H9 (cell line): ENCODE results near the gene JSRP1. TPM values are rescaled to one million over a fixed set of nuclear protein-coding genes. Genes with fewer than 3 reads are reported as not detected.

Experiments used
- DNase-seq: peaks from one replicate; pipeline ENCODE4 v3.0.0-alpha.2; 2017
- H2AFZ ChIP-seq: one replicate; pipeline ENCODE4 v1.6.1; 2013; ENCODE audit warnings: mild to moderate bottlenecking, low read length, control low read depth, moderate library complexity
- H2AK5ac ChIP-seq: 2 replicates; pipeline ENCODE4 v1.6.1; 2013; ENCODE audit warnings: low read length, control low read depth, mixed read lengths; ENCODE audit not compliant: insufficient read length
- H2BK120ac ChIP-seq: one replicate; pipeline ENCODE4 v1.6.1; 2013; ENCODE audit warnings: low read depth, mild to moderate bottlenecking, low read length, control low read depth, inconsistent platforms; ENCODE audit not compliant: poor library complexity, severe bottlenecking
- H2BK12ac ChIP-seq: 2 replicates; pipeline ENCODE4 v1.6.1; 2013; ENCODE audit warnings: low read length, control low read depth, mixed read lengths, low read depth; ENCODE audit not compliant: insufficient read length
- H2BK15ac ChIP-seq: 2 replicates; pipeline ENCODE4 v1.6.1; 2013; ENCODE audit warnings: low read depth, low read length, control low read depth
- H2BK20ac ChIP-seq: one replicate; pipeline ENCODE4 v1.6.1; 2013; ENCODE audit warnings: low read depth, mild to moderate bottlenecking, low read length, control low read depth, inconsistent platforms; ENCODE audit not compliant: poor library complexity, severe bottlenecking
- H2BK5ac ChIP-seq: 2 replicates; pipeline ENCODE4 v1.6.1; 2013; ENCODE audit warnings: low read length, control low read depth, mixed read lengths; ENCODE audit not compliant: insufficient read length
- H3K14ac ChIP-seq: 2 replicates; pipeline ENCODE4 v1.6.1; 2013; ENCODE audit warnings: low read length, control low read depth; ENCODE audit not compliant: insufficient read depth
- H3K18ac ChIP-seq: 2 replicates; pipeline ENCODE4 v1.6.1; 2013; ENCODE audit warnings: low read depth, mild to moderate bottlenecking, mixed read lengths, low read length, control low read depth; ENCODE audit not compliant: insufficient read length
- H3K23ac ChIP-seq: 2 replicates; pipeline ENCODE4 v1.6.1; 2013; ENCODE audit warnings: low read length, control low read depth, mixed read lengths, low read depth; ENCODE audit not compliant: insufficient read length
- H3K23me2 ChIP-seq: 2 replicates; pipeline ENCODE4 v1.6.1; 2013; ENCODE audit warnings: low read depth, mild to moderate bottlenecking, mixed read lengths, low read length, control low read depth; ENCODE audit not compliant: insufficient read length, poor library complexity, severe bottlenecking
- H3K27ac ChIP-seq: 2 replicates; pipeline ENCODE4 v1.5.1; 2013; ENCODE audit warnings: low read length, control low read depth, mixed read lengths, low read depth; ENCODE audit not compliant: insufficient read length
- H3K27me3 ChIP-seq: 2 replicates; pipeline ENCODE4 v1.6.1; 2013; ENCODE audit warnings: low read length, control low read depth, inconsistent platforms; ENCODE audit not compliant: insufficient read depth
- H3K4ac ChIP-seq: 2 replicates; pipeline ENCODE4 v1.6.1; 2013; ENCODE audit warnings: low read depth, mild to moderate bottlenecking, control low read depth, inconsistent platforms, low read length, moderate library complexity
- H3K4me1 ChIP-seq: 2 replicates; pipeline ENCODE4 v1.6.1; 2013; ENCODE audit warnings: low read length, control low read depth, inconsistent platforms; ENCODE audit not compliant: insufficient read depth
- H3K4me2 ChIP-seq: 2 replicates; pipeline ENCODE4 v1.6.1; 2013; ENCODE audit warnings: low read length, control low read depth, mixed read lengths; ENCODE audit not compliant: insufficient read length, insufficient read depth
- H3K56ac ChIP-seq: 2 replicates; pipeline ENCODE4 v1.6.1; 2013; ENCODE audit warnings: low read depth, mild to moderate bottlenecking, mixed read lengths, low read length, control low read depth; ENCODE audit not compliant: insufficient read length
- H3K79me1 ChIP-seq: 2 replicates; pipeline ENCODE4 v1.6.1; 2013; ENCODE audit warnings: low read depth, mild to moderate bottlenecking, moderate library complexity, low read length, control low read depth, inconsistent platforms; ENCODE audit not compliant: insufficient read depth, poor library complexity, severe bottlenecking
- H3K79me2 ChIP-seq: 2 replicates; pipeline ENCODE4 v1.6.1; 2013; ENCODE audit warnings: low read length, control low read depth, inconsistent platforms; ENCODE audit not compliant: insufficient read depth
- H3K9ac ChIP-seq: 2 replicates; pipeline ENCODE4 v1.6.1; 2013; ENCODE audit warnings: low read length, control low read depth, mixed read lengths; ENCODE audit not compliant: insufficient read length; ENCODE audit errors: extremely low read depth
- H3K9me3 ChIP-seq: one replicate; pipeline ENCODE4 v1.6.1; 2013; ENCODE audit warnings: low read depth, low read length, inconsistent platforms; ENCODE audit not compliant: control insufficient read depth
- H3T11ph ChIP-seq: one replicate; pipeline ENCODE4 v1.6.1; 2013; ENCODE audit warnings: mild to moderate bottlenecking, low read length, control low read depth, inconsistent platforms
- H4K20me1 ChIP-seq: one replicate; pipeline ENCODE4 v1.6.1; 2013; ENCODE audit not compliant: control insufficient read depth, insufficient read length, insufficient read depth
- H4K5ac ChIP-seq: 2 replicates; pipeline ENCODE4 v1.6.1; 2013; ENCODE audit warnings: low read depth, mild to moderate bottlenecking, mixed read lengths, low read length, control low read depth; ENCODE audit not compliant: insufficient read length
- H4K8ac ChIP-seq: replicated peaks from 2 replicates; pipeline ENCODE4 v1.6.1; 2013; ENCODE audit warnings: low read length, control low read depth, mixed read lengths, low read depth; ENCODE audit not compliant: insufficient read length
- H4K91ac ChIP-seq: 2 replicates; pipeline ENCODE4 v1.6.1; 2013; ENCODE audit warnings: low read depth, mild to moderate bottlenecking, moderate library complexity, mixed read lengths, low read length, control low read depth; ENCODE audit not compliant: insufficient read length
- H3K27ac Mint-ChIP-seq, 3 experiments: 2 replicates in 2 of 3; 3 replicates in 1 of 3; pipeline ENCODE4 v1.8.0; 2020 to 2021; ENCODE audit warnings: mixed read lengths in 3 of 3, mild to moderate bottlenecking in 1 of 3, moderate library complexity in 1 of 3
- H3K27me3 Mint-ChIP-seq: 2 replicates; pipeline ENCODE4 v1.8.0; 2021; ENCODE audit warnings: low read depth, mild to moderate bottlenecking, moderate library complexity, mixed read lengths
- H3K36me3 Mint-ChIP-seq, 3 experiments: 2 replicates in 2 of 3; 3 replicates in 1 of 3; pipeline ENCODE4 v1.8.0; 2020 to 2021; ENCODE audit warnings: low read depth in 3 of 3, mixed read lengths in 3 of 3; ENCODE audit not compliant: insufficient read depth in 1 of 3
- H3K4me1 Mint-ChIP-seq, 2 experiments: 2 replicates each; pipeline ENCODE4 v1.8.0; 2020; ENCODE audit warnings: mixed read lengths in 2 of 2
- H3K4me3 Mint-ChIP-seq, 2 experiments: 2 replicates in 1 of 2; 3 replicates in 1 of 2; pipeline ENCODE4 v1.8.0; 2020 to 2021; ENCODE audit warnings: mild to moderate bottlenecking in 2 of 2, mixed read lengths in 2 of 2, moderate library complexity in 1 of 2
- H3K9me3 Mint-ChIP-seq, 2 experiments: 2 replicates in 1 of 2; 3 replicates in 1 of 2; pipeline ENCODE4 v1.8.0; 2020; ENCODE audit warnings: mild to moderate bottlenecking in 2 of 2, mixed read lengths in 2 of 2, moderate library complexity in 1 of 2
- CTCF ChIP-seq: fragments of 200-600 bp; sonication (generic); conservative IDR thresholded peaks from 3 replicates; pipeline ENCODE4 v1.8.0; 2021; ENCODE audit warnings: antibody characterized with exemption, mild to moderate bottlenecking
- WGBS: extraction: QIAGEN DNeasy Blood & Tissue Kit; methylation state at CpG from one replicate; pipeline ENCODE4 v1.1.7; 2013; ENCODE audit warnings: missing lambda C conversion rate, low lambda C conversion rate, mixed read lengths; ENCODE audit not compliant: insufficient read length; ENCODE audit errors: extremely low coverage; 5-methylcytosine and 5-hydroxymethylcytosine counted together
- total RNA-seq: library from RNA; stranded (reverse); gene quantifications from 2 replicates; pipeline ENCODE4 v1.2.1, GENCODE V29; 2021

Gene JSRP1
- total RNA-seq, 1 experiment from 2014 or later, result 0.90 TPM

DNA sequence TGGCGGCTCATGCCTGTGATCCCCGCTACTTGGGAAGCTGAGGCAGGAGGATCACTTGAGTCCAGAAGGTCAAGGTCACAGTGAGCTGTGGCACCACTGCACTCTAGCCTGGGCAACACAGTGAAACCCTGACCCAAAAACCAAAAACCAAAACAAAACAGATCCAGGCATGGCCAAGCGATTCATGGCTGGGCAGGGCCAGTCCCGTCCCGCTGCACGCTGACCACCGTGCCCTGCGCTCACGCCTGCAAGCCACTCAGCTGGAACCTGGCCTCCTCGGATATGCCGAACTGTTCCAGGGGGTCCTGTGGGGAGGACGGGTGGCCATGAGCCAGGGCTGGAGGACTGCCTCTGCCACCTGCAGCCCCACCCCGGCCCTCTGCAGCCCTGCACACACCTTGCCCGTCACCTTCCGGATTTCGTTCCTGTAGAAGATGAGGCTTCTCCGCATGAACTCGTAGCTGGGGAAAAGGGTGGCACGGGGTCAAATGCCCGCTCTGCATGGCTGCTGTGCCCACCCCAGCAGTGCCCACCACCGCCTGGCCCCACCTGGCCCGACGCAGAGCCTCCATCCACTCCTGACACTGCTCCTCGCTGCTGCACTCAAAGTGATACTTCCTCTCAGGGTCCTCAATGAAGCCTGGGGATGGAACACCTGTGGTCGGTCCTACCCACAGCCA, 22.5 kb downstream of the JSRP1 start:
- Histone ChIP-seq H3T11ph (no peak overlapping the region), H2BK12ac (no peak overlapping the region), H4K91ac (no peak overlapping the region), H3K27me3 (no peaks in the 10 kb centered on the region), H2AFZ (no peak overlapping the region), H3K14ac (no peak overlapping the region; the same call in 1 of the 2 replicates), H3K27ac (no peak overlapping the region), H3K4me2 (no peak overlapping the region), H4K8ac (no peak overlapping the region), H3K23me2 (peaks cover 9% of the 10 kb centered on the region), H4K20me1 (no peaks in the 10 kb centered on the region), H3K9ac (no peak overlapping the region), H2BK5ac (no peak overlapping the region), H2AK5ac (no peak overlapping the region), H3K79me1 (no peaks in the 10 kb centered on the region), H2BK15ac (no peak overlapping the region), H3K4me1 (peaks cover 4% of the 10 kb centered on the region; the same call in 1 of the 2 replicates), H2BK20ac (no peak overlapping the region), H3K18ac (no peak overlapping the region), H3K56ac (no peak overlapping the region), H3K4ac (no peak overlapping the region), H3K9me3 (no peaks in the 10 kb centered on the region), H4K5ac (no peak overlapping the region), H3K23ac (no peak overlapping the region), H3K79me2 (peaks cover 17% of the 10 kb centered on the region), H2BK120ac (no peak overlapping the region)
- Mint-ChIP-seq H3K4me1 (peaks cover 19 to 24% of the 10 kb centered on the region in 2 experiments), H3K36me3 (peaks cover 16 to 59% (median 42%) of the 10 kb centered on the region in 3 experiments), H3K9me3 (peaks cover 0 to 3% of the 10 kb centered on the region in 2 experiments; a peak in 1 of 5 replicates), H3K27me3 (no peaks in the 10 kb centered on the region; the same call in 1 of the 2 replicates), H3K4me3 (peak overlapping the region; percentile 96 to 97; a peak in 4 of 5 replicates), H3K27ac (peak overlapping the region in 2 of 3 experiments; percentile 37 to 75; a peak in 3 of 7 replicates)
- no CpG with 5 or more reads among the region's 25 CpGs for WGBS
- no peak for TF ChIP-seq CTCF
- no peak for DNase-seq
